RWPE2 (cell line): ENCODE measurements around the gene NEO1.

Source experiments
- ATAC-seq: fragments of 200-7000 bp; cut with Tn5 transposase; 3 replicates; pipeline ENCODE4 v1.9.1; 2021; ENCODE audit warnings: low read depth
- DNase-seq: peaks from one replicate; pipeline ENCODE4 v3.0.0-alpha.2; 2020; ENCODE audit warnings: low spot score
- H3K27ac ChIP-seq: fragments of 450-650 bp; 2 replicates; pipeline ENCODE4 v1.5.1; 2017; ENCODE audit warnings: mild to moderate bottlenecking; ENCODE audit not compliant: poor library complexity, severe bottlenecking
- H3K27me3 ChIP-seq: fragments of 250-450 bp; sonication (Bioruptor Pico); 2 replicates; pipeline ENCODE4 v1.5.1; 2021; ENCODE audit warnings: mild to moderate bottlenecking, moderate library complexity; ENCODE audit not compliant: insufficient read depth, poor library complexity, severe bottlenecking
- H3K36me3 ChIP-seq: fragments of 250-450 bp; sonication (Bioruptor Pico); 2 replicates; pipeline ENCODE4 v1.5.1; 2020; ENCODE audit warnings: low read depth, mild to moderate bottlenecking, moderate library complexity
- H3K4me1 ChIP-seq: fragments of 250-450 bp; sonication (Bioruptor Pico); 2 replicates; pipeline ENCODE4 v1.5.1; 2021; ENCODE audit warnings: mild to moderate bottlenecking, moderate library complexity; ENCODE audit not compliant: insufficient read depth, poor library complexity, severe bottlenecking
- H3K4me3 ChIP-seq: fragments of 250-450 bp; sonication (Bioruptor Pico); 2 replicates; pipeline ENCODE4 v1.5.1; 2021; ENCODE audit warnings: mild to moderate bottlenecking, moderate library complexity; ENCODE audit not compliant: severe bottlenecking
- H3K9me3 ChIP-seq: fragments of 250-450 bp; sonication (Bioruptor Pico); 2 replicates; pipeline ENCODE4 v1.5.1; 2021; ENCODE audit warnings: mild to moderate bottlenecking, moderate library complexity; ENCODE audit not compliant: severe bottlenecking
- CTCF ChIP-seq: fragments of 450-650 bp; IDR thresholded peaks from one replicate; pipeline ENCODE4 v1.5.1; 2017; ENCODE audit warnings: mild to moderate bottlenecking, moderate library complexity; ENCODE audit not compliant: poor library complexity, severe bottlenecking

Gene NEO1

GRCh38 chr15:73116164-73116563, 63.9 kb downstream of the NEO1 start:
- H3K36me3 ChIP-seq = no peaks in the 10 kb centered on the region
- peaks cover 14% of the 10 kb centered on the region for H3K27me3 ChIP-seq
- H3K9me3 ChIP-seq = no peaks in the 10 kb centered on the region
- ATAC-seq (no peak), DNase-seq (no peak)
- H3K27ac ChIP-seq = no peak overlapping the region
- no peak overlapping the region for H3K4me3 ChIP-seq
- no peaks in the 10 kb centered on the region for H3K4me1 ChIP-seq
- no peak for TF ChIP-seq CTCF

- peaks cover 8% of the 10 kb centered on the region for H3K27me3 ChIP-seq
- H3K9me3 ChIP-seq = no peaks in the 10 kb centered on the region
- H3K36me3 ChIP-seq = no peaks in the 10 kb centered on the region
- no peaks in the 10 kb centered on the region for H3K4me1 ChIP-seq
- TF ChIP-seq CTCF = no peak
- H3K4me3 ChIP-seq = no peak overlapping the region
- DNase-seq (no peak), ATAC-seq (no peak)
- H3K27ac ChIP-seq = no peak overlapping the region
These were observed 65.8 kb downstream of the NEO1 start for GRCh38 chr15:73118055-73118454.

GRCh38 chr15:73119478-73119877, 67.2 kb downstream of the NEO1 start:
- no peaks in the 10 kb centered on the region for H3K4me1 ChIP-seq
- no peak for TF ChIP-seq CTCF
- H3K27me3 ChIP-seq = peaks cover 8% of the 10 kb centered on the region
- DNase-seq (no peak), ATAC-seq (no peak)
- H3K4me3 ChIP-seq = no peak overlapping the region
- no peaks in the 10 kb centered on the region for H3K9me3 ChIP-seq
- H3K36me3 ChIP-seq = no peaks in the 10 kb centered on the region
- no peak overlapping the region for H3K27ac ChIP-seq

- Histone ChIP-seq H3K4me1 (no peaks in the 10 kb centered on the region), H3K36me3 (no peaks in the 10 kb centered on the region), H3K27ac (no peak overlapping the region), H3K9me3 (no peaks in the 10 kb centered on the region), H3K4me3 (no peak overlapping the region), H3K27me3 (peaks cover 8% of the 10 kb centered on the region)
- DNase-seq (no peak), ATAC-seq (no peak)
- no peak for TF ChIP-seq CTCF
These were observed 68.0 kb downstream of the NEO1 start for GRCh38 chr15:73120269-73120668.

- ATAC-seq = no peak; the same call in 2 of the 3 replicates
- no peak for DNase-seq
- H3K27ac ChIP-seq = no peak overlapping the region
These were observed 73.0 kb downstream of the NEO1 start for GRCh38 chr15:73125219-73125618.

More at GRCh38 chr15:73125219-73125618, 73.0 kb downstream of the NEO1 start:
- H3K27me3 ChIP-seq = no peaks in the 10 kb centered on the region
- TF ChIP-seq CTCF = no peak
- H3K36me3 ChIP-seq = no peaks in the 10 kb centered on the region
- H3K4me1 ChIP-seq = no peaks in the 10 kb centered on the region
- H3K4me3 ChIP-seq = no peak overlapping the region
- H3K9me3 ChIP-seq = no peaks in the 10 kb centered on the region
